Measurements from ENCODE around the gene PSEN2. TPM values are rescaled to one million over a fixed set of nuclear protein-coding genes. Genes with fewer than 3 reads are reported as not detected.

PSEN2 gene
- total and polyA plus RNA-seq, 9 of the 15 experiments (the other 6 are each of a cell fraction or from before 2014, with no cell fraction given) = 2.3 to 21.5 (median 13.7) TPM

DNA sequence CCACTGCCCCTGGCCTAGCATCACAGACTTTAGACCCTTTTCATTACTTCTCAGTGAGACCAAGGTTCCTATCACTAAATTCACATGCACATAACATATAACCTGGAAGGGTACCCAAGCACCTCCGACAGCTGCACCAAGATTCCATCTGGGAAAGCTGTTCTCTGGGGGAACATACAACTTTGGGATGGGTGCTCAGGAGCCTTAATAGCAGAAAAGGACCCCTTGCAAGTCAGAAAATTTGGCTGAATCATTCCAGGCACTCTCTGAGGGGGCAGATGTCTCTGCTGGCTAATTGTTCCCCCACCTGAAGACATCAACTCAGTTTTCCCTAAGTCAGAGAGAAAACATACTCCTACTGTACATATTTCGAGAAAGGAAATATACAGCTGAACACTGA, 41.3 kb upstream of the PSEN2 start:
- H3K79me2 ChIP-seq (ENCODE audit: control insufficient read depth, insufficient read depth, low read length) = no peaks in the 10 kb centered on the region
- intact Hi-C loops (cut with micrococcal nuclease) = loop anchor here (2.0 to 10.0 kb wide), 5 partner anchors 67 to 608 kb away; partner anchors contain the start of gene STUM
- no peak overlapping the region for H3K27ac ChIP-seq (ENCODE audit: extremely low read depth, low read depth, low read length)
- in situ Hi-C loops (cut with MboI) = loop anchor here (5.0 kb wide), 1 partner anchor 192 kb away; no protein-coding TSS in a partner anchor
- 3% methylated on average over 2 of the region's 2 CpGs for WGBS (ENCODE audit: insufficient coverage, low coverage, missing lambda C conversion rate)
- DNase-seq (ENCODE audit: extremely low read depth in 1 of 4, low spot score in 3 of 4) = no peak
- no TSS peak for BruUV-seq (replicated peaks)
- H3K27me3 ChIP-seq (ENCODE audit: control insufficient read depth in 2 of 2, insufficient read depth in 2 of 2, low read length in 2 of 2) = peaks cover 41 to 52% of the 10 kb centered on the region in 2 experiments
- POLR2A ChIA-PET = no interaction called here
- H3K9me3 ChIP-seq (replicated peaks; ENCODE audit: control insufficient read depth, insufficient read depth, low read depth, low read length) = peaks cover 3% of the 10 kb centered on the region; the same call in 1 of the 2 replicates
- no peaks in the 10 kb centered on the region for H3K9me1 ChIP-seq (ENCODE audit: control insufficient read depth, insufficient read depth, low read length)
- ATAC-seq = no peak
- H3K4me3 ChIP-seq = no peak overlapping the region
- H3K4me1 ChIP-seq (replicated peaks in 1 of 2; ENCODE audit: control insufficient read depth in 2 of 2, insufficient read depth in 2 of 2, low read length in 2 of 2) = peaks cover 5 to 7% of the 10 kb centered on the region in 2 experiments; a peak in 3 of 5 replicates
- no peaks in the 10 kb centered on the region for H4K20me1 ChIP-seq (replicated peaks; ENCODE audit: control insufficient read depth, insufficient read depth, low read length)
- no peak overlapping the region for H3K9ac ChIP-seq (ENCODE audit: insufficient read depth in 1 of 2, low read depth in 2 of 2, low read length in 2 of 2)
- no peak for FAIRE-seq
- no peak for TF ChIP-seq ETV6 (IDR thresholded peaks at IDR 0.05; ENCODE audit: borderline replicate concordance in 1 of 2, low read depth in 2 of 2, low read length in 1 of 2)
- TF ChIP-seq ETV6 (CRISPR knock-in tag; IDR thresholded peaks at IDR 0.05; ENCODE audit: borderline replicate concordance) = no peak
- TF ChIP-seq PCBP1 (IDR thresholded peaks at IDR 0.05; ENCODE audit: low read depth, low read length, poor library complexity, severe bottlenecking) = no peak
- TF ChIP-seq ZNF197 (CRISPR knock-in tag; IDR thresholded peaks at IDR 0.05; ENCODE audit: low read depth) = no peak
- TF ChIP-seq CBX8 (IDR thresholded peaks at IDR 0.05; ENCODE audit: borderline replicate concordance, extremely low read depth, low read depth, low read length, poor library complexity, severe bottlenecking) = no peak
- no peak for TF ChIP-seq TAF7 (tag; IDR thresholded peaks at IDR 0.05)
- TF ChIP-seq HMBOX1 (IDR thresholded peaks at IDR 0.05) = no peak
- TF ChIP-seq SRSF3 (IDR thresholded peaks at IDR 0.05; ENCODE audit: insufficient read depth, low read length) = no peak
- TF ChIP-seq, protein P1, sequence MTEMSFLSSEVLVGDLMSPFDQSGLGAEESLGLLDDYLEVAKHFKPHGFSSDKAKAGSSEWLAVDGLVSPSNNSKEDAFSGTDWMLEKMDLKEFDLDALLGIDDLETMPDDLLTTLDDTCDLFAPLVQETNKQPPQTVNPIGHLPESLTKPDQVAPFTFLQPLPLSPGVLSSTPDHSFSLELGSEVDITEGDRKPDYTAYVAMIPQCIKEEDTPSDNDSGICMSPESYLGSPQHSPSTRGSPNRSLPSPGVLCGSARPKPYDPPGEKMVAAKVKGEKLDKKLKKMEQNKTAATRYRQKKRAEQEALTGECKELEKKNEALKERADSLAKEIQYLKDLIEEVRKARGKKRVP (CRISPR knock-in tag; IDR thresholded peaks at IDR 0.05) = no peak
- TF ChIP-seq ZNF695 (CRISPR knock-in tag; IDR thresholded peaks at IDR 0.05) = no peak
- no peak for TF ChIP-seq NR2F6 (CRISPR knock-in tag; IDR thresholded peaks at IDR 0.05)
- no peak for TF ChIP-seq RFX7 (CRISPR knock-in tag; IDR thresholded peaks at IDR 0.05)
- TF ChIP-seq ZNF133 (CRISPR knock-in tag; IDR thresholded peaks at IDR 0.05) = no peak
- TF ChIP-seq ZBTB43 (CRISPR knock-in tag; IDR thresholded peaks at IDR 0.05) = no peak
- TF ChIP-seq L3MBTL2 (IDR thresholded peaks at IDR 0.05) = no peak
- TF ChIP-seq CXXC5 (CRISPR knock-in tag; IDR thresholded peaks at IDR 0.05) = no peak
- no peak for TF ChIP-seq ARNT (IDR thresholded peaks at IDR 0.05)
- TF ChIP-seq, protein P2, sequence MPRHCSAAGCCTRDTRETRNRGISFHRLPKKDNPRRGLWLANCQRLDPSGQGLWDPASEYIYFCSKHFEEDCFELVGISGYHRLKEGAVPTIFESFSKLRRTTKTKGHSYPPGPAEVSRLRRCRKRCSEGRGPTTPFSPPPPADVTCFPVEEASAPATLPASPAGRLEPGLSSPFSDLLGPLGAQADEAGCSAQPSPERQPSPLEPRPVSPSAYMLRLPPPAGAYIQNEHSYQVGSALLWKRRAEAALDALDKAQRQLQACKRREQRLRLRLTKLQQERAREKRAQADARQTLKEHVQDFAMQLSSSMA (CRISPR knock-in tag; IDR thresholded peaks at IDR 0.05) = no peak
- TF ChIP-seq MEF2A (IDR thresholded peaks at IDR 0.05; ENCODE audit: control insufficient read depth, low read depth, low read length) = no peak
- no peak overlapping the region for H2AFZ ChIP-seq (ENCODE audit: low read depth, low read length)
- H3K4me2 ChIP-seq (ENCODE audit: insufficient read depth, low read length) = no peak overlapping the region
- CTCF ChIA-PET (ENCODE audit: low intra/inter-chr PET ratio) = interaction anchor here (0.6 to 3.2 kb wide), 2 partner anchors 190 to 194 kb away, joined by 3 to 32 read pairs; no protein-coding TSS in a partner anchor
- no peaks in the 10 kb centered on the region for H3K36me3 ChIP-seq (ENCODE audit: control insufficient read depth, insufficient read depth, low read length)
